22Rv1 (cell line): Measurements from ENCODE around the gene THTPA.

Source experiments
- ZFX ChIP-seq: fragments of 450-650 bp; IDR thresholded peaks from 2 replicates; pipeline ENCODE4 v1.6.1; 2017; ENCODE audit warnings: antibody characterized with exemption, borderline replicate concordance
- TF ChIP-seq, protein P1 (sequence below): fragments of 450-650 bp; IDR thresholded peaks from 2 replicates; pipeline ENCODE4 v1.5.1; 2017; ENCODE audit warnings: mild to moderate bottlenecking

DNA sequence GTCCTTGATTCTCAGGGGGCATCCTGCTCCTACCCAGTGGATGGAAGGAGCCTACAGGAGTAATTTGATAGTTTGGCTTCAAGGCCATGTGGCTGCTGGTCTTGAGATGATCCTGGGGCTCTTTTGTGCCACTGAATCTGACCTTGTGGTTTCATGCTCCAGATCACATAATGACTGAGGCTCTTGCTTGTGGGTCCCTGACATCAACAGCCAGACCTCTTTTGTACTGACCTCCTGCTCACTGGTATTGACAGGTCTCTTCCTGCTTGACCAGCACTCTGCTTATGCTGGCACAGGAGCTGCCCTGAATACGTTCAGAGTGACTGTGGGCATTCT lies 45.7 kb downstream of the THTPA start:
- TF ChIP-seq, protein P1, sequence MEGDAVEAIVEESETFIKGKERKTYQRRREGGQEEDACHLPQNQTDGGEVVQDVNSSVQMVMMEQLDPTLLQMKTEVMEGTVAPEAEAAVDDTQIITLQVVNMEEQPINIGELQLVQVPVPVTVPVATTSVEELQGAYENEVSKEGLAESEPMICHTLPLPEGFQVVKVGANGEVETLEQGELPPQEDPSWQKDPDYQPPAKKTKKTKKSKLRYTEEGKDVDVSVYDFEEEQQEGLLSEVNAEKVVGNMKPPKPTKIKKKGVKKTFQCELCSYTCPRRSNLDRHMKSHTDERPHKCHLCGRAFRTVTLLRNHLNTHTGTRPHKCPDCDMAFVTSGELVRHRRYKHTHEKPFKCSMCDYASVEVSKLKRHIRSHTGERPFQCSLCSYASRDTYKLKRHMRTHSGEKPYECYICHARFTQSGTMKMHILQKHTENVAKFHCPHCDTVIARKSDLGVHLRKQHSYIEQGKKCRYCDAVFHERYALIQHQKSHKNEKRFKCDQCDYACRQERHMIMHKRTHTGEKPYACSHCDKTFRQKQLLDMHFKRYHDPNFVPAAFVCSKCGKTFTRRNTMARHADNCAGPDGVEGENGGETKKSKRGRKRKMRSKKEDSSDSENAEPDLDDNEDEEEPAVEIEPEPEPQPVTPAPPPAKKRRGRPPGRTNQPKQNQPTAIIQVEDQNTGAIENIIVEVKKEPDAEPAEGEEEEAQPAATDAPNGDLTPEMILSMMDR: no peak
- no peak for TF ChIP-seq ZFX
